DMS 273 (cell line): ENCODE data around the gene TM7SF2.
A peak's percentile ranks its signal among the peaks of the same experiment; 100 is the strongest.

ENCODE experiments used
- DNase-seq: peaks from one replicate; lab custom pipeline; 2025; ENCODE audit not compliant: unreplicated experiment; lab: John Stamatoyannopoulos, UW

The TM7SF2 gene

GRCh38 chr11:65089621-65090020 is 22.1 kb upstream of the TM7SF2 start:
- no peak for DNase-seq

- no peak for DNase-seq
These were observed 21.0 kb upstream of the TM7SF2 start for GRCh38 chr11:65090628-65091027.

- DNase-seq = no peak
These were observed 16.2 kb upstream of the TM7SF2 start for GRCh38 chr11:65095427-65095826.

DNA sequence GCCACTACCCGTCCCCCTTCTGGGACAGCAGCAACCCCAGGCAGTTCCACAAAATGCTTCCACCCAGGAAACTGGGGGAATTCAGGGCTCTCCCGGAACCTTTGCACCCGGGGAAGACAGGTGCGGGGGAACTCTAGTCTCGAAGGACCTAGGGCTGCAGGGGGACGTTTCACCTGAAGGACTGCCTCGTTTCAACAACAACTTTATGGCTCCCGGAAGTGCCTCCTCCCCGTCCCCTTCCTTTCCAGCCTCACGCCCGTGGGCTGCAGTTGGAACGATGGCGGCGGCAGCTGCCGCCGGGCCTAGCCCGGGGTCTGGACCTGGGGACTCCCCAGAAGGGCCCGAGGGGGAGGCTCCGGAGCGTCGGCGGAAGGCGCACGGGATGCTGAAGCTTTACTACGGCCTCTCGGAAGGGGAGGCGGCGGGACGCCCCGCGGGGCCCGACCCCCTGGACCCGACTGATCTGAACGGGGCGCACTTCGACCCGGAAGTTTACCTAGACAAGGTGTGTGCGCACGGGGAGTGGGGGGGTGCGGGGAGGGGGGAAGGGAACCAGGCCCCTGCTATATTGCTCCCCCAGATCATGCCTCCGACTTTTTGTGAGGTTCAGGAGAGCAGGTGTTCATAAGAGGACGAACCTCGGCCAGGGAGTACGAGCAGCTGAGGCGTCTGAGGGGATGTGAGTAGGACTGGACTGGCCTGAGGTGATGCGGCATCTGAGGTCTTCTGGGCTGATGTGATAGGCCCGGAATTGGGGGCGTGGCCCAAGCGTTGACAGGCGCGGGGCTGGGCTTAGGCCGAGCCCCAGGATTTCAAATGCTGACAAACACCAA is 15.5 kb upstream of the TM7SF2 start, which contains the start of gene VPS51:
TSS of gene VPS51 (plus strand) at position 241 of the 833 bp plus-strand sequence. CDS start at position 278, 37 bp downstream.
- DNase-seq = peak; percentile 91

GRCh38 chr11:65096926-65097325 is 14.7 kb upstream of the TM7SF2 start:
- DNase-seq = no peak

GRCh38 chr11:65100674-65101350 is 10.9 kb upstream of the TM7SF2 start:
- DNase-seq = no peak

DNA sequence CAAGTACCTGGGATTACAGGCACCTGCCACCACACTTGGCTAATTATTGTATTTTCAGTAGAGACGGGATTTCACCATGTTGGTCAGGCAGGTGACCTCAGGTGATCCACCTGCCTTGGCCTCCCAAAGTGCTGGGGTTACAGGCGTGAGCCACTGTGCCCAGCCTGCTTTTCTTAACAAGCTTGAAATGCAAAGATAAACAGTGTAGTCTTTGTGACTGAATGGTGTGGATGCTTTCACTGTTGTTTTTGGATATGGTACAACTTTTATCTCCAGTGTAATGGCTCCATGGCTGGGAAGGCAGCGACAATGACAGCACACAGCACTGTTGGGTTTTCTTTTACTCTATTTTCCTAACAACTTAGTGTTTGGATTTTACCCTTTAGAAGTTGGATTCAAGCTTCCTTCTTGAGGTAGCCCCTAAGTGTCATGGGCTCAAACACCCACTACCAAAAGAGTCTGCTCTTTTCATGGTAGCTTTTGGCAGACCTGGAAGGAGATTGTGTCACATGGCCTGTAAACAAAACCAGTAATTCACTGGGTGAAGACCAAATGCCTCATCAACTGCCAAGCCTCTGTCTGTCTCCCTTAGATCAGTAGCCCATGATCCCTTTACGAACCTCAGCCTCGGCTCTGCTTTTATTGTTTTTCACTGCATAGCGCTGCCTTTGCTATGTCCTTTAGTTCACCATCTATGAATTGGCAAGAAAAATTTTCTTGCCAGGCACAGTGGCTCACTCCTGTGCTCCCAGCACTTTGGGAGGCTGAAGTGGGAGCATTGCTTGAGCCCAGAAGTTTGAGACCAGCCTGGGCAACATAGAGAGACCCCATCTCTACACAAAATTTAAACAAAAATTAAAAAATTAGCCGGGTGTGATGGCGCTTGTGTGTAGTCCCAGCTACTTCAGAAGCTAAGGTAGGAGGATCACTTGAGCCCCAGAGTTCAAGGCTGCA is 9.3 kb upstream of the TM7SF2 start:
- no peak for DNase-seq

- no peak for DNase-seq
These were observed 8.2 kb upstream of the TM7SF2 start for GRCh38 chr11:65103476-65103875.

DNA sequence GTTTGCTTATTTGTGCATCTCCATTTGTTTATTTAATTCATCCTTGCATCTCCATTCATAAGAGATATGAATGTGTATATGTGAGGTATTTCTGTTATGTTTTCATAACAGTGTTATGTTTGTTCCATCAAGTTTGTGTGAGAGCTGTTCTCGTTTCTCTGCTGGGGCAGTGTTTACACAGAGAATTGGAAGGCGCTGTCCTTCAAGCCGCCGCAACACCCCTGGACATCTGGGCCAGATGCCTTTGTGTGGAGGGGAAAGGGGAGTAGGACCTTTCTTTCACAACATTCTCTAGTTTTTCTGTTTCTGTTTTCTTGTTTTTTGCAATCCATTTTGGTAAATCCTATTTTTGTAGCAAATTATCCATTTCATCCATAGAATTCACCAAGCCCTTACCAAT is 7.0 kb upstream of the TM7SF2 start:
- DNase-seq = no peak

DNA sequence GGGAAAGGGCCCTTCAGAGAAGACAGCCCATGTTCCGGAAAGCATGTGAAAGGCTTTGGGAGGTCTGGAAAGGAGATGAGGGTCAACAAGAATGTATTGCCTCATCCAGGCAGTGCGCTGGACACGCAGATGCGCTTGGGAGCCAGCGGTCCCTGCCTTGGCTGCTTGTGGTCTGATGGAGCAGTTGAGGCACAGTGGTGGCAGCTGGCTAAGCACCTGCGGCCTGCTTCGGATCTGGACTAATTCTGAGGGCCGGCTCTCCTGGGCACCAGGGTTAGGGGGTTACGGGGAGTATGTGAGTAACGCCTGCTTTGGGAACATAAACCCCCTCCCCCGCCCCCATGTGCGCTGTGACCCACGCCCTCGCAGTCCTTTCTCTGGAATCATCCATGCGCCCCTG is 4.6 kb upstream of the TM7SF2 start:
- DNase-seq = no peak

- DNase-seq = no peak
These were observed 3.8 kb upstream of the TM7SF2 start for GRCh38 chr11:65107751-65108468.

DNA sequence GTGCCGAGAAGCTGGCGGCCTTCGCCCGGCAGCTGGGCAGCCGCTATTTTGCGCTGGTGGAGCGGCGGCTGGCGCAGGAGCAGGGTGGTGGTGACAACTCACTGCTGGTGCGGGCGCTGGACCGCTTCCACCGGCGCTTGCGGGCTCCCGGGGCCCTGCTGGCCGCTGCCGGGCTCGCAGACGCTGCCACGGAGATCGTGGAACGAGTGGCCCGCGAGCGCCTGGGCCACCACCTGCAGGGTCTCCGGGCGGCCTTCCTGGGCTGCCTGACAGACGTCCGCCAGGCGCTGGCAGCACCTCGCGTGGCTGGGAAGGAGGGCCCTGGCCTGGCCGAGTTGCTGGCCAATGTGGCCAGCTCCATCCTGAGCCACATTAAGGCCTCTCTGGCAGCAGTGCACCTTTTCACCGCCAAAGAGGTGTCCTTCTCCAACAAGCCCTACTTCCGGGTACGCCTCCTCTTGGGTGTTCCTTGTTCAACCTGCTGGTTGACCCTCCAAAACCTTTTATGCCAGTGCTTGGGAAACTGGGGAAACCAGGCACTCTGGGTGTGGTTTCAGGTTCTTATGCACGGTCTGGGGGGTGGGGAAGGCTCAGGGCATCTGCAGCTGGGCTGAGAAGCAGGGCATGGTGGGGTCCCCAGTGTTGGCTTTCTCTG is 3.1 kb upstream of the TM7SF2 start:
- DNase-seq = no peak

DNA sequence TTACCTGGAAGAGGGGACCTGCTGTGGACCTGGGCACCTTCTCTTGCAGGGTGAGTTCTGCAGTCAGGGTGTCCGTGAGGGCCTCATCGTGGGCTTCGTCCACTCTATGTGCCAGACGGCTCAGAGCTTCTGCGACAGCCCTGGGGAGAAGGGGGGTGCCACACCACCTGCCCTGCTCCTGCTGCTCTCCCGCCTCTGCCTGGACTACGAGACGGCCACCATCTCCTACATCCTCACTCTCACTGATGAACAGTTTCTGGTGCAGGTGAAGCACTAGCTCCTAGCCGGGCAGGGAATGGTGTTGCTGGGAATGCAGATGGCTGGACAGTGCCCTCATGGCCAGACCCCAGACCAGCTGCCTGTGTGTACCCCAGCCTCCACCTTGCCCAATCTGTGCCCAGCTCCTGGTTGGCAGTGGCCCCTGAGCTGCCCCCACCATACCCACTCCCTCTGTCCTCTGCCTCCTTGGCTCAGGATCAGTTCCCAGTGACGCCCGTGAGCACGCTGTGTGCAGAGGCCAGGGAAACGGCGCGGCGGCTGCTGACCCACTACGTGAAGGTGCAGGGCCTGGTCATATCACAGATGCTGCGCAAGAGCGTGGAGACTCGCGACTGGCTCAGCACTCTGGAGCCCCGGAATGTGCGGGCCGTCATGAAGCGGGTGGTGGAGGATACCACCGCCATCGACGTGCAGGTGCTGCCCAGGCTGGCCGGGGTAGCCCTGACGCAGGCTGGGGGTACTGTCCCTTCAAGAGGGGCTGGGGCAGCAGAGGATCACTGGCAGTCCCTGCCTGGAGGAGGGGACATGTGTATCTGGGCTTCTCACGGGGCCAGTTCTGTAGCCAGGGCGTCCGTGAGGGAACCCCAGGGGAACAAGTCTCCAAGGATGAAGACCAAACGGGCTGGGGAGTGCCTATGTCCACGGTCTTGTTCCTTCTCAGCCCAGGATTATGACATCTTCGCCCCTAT is 2.2 kb upstream of the TM7SF2 start:
- DNase-seq = no peak

GRCh38 chr11:65110354-65110861 is 1.3 kb upstream of the TM7SF2 start:
- peak; percentile 91 for DNase-seq

DNA sequence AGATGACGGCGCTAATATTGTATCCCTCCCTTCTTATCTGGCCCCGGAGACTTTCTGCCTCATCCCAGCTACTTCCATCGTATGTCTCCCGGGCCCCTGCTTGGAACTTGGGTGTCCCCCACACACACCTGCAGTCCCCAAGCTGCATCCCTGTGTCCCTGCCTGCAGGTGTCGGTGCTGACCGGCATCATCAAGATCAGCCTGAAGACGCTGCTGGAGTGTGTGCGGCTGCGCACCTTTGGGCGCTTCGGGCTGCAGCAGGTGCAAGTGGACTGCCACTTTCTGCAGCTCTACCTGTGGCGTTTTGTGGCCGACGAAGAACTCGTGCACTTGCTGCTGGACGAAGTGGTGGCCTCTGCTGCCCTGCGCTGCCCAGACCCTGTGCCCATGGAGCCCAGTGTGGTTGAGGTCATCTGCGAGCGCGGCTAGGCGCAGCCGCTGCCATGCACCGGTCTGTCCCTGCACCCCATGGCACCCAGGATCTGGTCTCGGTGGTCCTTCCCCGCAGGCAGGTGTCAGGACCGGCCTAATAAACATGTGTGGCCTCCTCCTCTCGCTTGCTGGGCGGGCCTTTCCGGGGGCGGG is 421 bp upstream of the TM7SF2 start:
- DNase-seq = no peak

DNA sequence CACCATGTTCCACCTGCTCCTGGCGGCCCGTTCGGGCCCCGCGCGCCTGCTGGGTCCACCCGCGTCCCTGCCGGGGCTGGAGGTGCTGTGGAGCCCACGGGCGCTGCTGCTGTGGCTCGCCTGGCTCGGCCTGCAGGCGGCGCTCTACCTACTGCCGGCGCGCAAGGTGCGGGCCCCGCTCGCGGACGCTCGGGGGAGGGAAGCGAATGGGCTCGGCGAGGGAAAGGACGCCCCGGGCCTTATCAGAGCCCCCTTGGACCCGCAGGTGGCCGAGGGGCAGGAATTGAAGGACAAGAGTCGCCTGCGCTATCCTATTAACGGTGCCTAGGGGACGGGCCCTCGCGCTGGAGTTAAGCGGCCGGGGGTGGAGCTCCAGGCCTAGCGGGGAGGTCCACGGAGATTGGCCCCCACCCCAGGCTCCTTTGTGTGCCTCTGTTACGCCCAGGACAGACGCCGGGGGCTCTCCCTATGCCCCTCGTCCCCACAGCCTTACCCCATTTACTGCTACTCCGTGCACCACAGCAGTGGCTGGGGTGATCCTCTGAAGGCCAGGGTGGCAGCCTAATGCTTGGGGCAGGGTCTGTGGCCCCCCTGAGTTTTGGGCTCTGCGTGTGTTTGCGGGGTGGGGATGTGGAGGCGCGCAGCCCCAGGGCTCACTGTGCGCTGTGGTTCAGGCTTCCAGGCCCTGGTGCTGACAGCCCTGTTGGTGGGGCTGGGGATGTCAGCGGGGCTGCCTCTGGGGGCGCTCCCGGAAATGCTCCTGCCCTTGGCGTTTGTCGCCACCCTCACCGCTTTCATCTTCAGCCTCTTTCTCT is 1.1 kb downstream of the TM7SF2 start:
- DNase-seq = peak; percentile 60

- peak; percentile 55 for DNase-seq
These were observed 1.7 kb downstream of the TM7SF2 start for GRCh38 chr11:65113361-65113756.

- DNase-seq = no peak
These were observed 2.2 kb downstream of the TM7SF2 start for GRCh38 chr11:65113839-65114238.
